Measurements from ENCODE around the gene CTRB1.

The CTRB1 gene

DNA sequence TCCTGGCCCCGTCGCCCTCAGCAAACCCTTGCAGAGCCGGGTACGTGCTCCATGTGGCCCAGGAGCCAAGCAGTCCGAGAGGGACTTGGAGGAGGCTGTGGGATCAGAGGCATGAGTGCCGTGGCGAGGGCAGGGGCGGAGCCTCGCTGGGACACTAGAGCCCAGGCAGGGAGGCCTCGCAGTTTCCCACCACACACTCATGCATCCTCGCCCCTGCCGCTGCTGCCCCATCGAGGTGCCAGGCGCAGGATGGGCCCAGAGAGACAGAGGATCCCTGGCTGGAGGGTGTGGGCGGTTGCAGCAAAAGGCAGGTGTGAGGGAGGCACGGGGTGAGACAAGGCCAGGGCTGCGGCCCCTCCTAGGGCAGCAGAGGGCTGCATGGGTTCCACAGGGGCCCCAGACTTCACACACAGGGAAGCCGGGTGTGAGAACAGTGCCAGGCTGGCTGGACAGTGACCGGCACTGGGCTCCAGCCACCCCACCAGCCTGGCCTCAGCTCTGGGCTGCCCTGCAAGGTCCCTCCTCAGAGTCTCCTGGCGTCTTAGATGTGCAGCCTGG is 25.0 kb downstream of the CTRB1 start:
- DNase-seq, result no peak

DNA sequence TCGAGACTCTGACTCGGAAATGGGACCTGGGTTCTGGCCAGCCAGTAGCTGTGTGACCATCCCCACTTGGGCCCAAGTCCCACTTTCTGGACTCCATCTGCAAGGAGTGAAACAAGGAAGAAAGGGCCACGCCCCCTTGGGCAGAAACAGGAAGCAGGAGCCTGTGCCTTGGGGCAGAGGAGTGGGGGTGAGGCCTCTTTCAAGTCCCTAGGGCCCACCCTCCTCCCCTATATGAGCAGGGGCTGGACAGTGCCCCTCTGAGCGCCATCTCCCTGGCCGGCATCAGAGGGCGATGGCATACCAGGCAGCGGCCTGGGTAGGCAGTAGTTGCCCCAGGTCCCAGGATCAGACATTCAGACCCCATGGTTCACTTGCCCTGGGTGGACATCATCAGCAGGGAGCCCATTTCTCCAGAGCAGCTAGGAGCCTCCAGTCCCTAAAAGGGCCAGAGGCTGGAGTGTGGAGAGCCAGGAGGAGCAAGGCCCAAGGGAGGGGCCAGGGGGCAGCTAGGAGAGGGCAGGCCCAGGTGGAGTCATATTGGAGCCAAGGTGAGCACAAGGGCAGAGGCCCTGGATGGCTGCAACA is 25.5 kb downstream of the CTRB1 start:
- DNase-seq, result no peak

DNA sequence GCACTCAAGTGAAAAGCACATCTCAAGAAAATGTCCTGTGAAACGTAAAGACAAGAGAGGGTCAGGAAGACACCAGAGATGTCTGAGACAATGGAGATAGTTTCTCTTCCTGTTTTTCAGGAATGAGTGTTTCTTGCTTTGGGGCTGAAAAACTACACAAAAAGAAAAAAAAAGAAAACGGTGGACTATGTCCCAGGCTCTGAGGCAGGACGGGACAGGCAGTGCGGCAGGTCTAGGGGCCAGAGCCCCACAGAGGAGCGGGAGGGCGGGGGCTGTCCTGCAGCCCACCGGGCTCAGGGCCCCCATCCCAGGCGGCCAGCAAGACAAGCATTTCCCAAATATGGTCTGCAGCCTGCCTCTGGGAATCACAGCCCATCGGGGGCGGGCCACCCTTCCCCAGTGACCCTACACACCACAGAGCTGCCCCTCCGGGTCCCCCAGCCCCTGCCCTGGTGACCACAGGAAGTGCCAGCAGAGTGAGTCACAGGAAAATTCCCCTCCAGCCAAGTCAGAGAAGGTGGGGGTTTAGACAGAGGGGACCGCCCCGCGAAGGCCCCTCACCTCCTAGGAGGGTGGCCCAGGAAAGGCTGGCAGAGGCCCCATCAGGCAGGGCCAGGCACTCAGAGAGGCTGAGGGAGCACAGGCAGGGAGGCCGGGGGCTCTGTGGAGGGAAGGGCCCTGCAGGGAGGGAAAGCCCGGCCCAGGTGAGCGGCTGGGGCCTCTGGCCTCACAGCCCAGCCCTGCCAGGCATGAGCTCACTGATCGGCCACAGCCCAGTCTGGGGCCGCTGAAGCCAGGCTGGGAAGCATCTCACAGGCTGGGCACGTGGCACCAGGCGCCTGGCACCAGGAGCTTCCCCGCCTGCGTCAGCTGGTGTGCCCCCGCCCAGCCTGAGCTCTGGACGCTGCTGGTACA is 26.3 kb downstream of the CTRB1 start:
- no peak for DNase-seq

DNA sequence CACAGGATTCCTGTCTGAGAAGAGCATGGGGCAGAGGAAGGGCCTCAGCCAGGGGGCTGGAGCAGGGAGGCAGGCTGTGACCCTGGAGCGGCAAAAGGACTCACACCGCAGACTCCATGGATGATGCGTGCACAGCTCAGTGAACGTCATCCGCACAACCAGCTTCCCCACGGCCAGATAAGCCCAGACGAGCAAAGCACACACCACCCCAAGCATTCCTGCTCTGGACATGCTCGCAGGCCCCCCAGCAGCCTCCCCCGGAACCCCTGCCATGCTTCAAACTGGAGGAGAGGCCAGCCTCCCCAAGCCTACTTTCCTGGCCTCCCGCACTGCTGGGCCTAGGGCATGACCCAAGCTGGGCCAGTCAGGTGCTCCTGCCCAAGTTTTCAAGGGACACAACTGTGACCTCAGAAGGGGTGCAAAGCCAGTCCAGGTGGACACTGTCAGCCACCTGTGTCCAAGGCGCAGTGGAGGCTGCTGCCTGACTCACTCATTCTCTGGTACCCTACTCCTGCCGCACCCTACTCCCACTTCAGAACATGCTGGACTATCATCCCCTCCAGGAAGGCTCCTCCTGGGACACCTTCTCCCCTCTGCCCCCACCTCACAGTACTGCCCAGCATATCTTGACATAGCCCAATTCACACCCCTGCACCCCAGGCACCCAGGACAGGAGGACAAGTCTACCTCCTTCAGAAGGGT is 27.9 kb downstream of the CTRB1 start:
- no peak for DNase-seq

DNA sequence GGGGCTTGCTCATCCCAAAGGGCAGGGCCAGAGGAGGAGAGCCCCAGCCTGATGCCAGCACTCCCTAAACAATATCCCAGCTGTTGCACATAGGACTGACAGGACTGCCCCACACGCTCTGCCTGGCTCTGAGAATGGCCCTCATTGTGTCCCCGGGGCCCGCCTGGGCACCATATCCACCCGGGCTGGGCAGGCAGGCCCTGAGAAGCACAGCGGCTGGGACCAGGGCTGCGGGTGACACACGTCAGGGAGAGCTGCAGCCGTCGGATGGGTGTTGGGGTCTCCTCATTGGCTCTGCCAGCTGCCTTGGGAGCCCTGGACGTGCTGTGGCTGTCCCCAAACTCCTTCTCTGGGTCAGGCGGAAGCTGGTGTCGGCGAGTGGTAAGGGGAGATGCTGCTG is 28.5 kb downstream of the CTRB1 start:
- DNase-seq, result no peak

DNA sequence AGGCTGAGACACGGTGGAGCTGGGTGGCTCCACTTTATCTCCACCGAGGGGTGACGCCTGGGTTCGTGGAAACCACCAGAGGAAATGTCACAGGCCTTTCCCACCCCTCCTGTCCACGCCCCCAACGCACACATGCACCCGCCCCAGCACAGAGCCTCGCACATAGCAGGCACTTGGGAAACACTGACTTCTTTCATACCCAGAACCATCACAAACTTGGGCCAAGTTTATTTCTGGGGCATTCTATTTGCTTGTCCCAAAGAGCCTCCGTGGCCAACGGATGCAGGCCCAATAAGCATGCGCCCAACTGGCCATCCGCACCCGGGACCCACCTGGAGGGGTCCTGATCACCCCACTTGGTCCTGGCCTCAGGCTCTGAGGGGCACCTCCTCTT is 29.4 kb downstream of the CTRB1 start:
- no peak for DNase-seq

DNA sequence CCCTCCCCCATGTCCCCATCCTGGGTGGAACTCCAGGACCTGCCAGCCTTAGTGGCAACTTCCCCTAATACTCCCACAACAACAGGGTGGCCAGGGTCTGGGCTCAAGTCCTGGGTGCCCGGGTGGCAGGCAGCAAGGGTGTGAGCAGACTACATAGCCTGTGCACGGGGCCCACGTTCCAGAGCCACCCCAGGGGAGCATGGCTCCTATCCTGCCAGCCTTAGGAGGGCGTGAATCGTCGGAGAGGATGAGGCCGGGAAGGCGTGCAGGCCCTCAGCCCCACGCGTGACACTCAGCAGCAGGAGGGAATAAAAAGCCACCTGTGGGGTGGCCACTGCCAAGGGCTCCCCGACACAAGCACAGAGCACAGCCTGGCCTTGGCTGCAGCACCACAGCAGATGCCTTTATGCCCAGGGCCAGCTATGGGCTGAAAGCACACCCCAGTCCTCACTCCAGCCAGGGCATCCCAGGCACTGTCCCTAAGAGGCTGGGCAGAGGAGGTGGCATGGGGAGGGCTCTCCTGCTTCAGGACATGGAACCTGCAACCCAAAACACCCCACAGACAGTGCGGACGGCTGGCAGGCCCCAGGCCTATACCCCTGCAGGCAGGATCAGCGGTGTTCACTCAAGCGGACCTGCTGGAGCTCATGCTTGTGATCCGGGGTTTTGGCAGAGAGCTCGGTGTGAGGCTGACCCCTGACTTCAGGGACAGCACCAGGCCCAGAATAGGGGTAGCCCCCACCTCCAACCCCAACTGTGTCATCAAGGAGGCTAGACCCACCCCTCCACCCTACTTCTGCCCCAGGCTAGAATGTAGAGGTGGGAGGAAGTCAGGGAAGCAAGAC is 30.0 kb downstream of the CTRB1 start:
- no peak for DNase-seq

DNA sequence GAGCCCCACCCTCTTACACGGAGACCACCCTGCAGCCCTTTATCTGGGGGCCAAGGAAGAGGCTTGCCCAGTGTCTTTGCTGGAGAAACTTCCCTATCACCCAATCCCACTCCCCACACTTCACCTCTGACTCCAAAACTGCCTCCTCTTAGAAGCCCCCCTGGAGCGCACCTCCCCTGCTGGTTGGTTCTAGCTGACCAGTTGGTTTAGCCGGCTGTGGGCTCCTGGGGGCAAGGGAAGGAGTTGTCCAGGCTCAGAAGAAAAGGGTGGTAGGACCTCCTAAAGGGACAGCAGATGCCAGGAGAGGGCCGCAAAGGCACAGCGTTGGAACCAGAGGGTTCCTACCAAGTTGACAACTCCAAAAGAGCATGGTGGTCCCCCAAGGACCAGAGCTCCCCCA is 30.7 kb downstream of the CTRB1 start:
- no peak for DNase-seq

DNA sequence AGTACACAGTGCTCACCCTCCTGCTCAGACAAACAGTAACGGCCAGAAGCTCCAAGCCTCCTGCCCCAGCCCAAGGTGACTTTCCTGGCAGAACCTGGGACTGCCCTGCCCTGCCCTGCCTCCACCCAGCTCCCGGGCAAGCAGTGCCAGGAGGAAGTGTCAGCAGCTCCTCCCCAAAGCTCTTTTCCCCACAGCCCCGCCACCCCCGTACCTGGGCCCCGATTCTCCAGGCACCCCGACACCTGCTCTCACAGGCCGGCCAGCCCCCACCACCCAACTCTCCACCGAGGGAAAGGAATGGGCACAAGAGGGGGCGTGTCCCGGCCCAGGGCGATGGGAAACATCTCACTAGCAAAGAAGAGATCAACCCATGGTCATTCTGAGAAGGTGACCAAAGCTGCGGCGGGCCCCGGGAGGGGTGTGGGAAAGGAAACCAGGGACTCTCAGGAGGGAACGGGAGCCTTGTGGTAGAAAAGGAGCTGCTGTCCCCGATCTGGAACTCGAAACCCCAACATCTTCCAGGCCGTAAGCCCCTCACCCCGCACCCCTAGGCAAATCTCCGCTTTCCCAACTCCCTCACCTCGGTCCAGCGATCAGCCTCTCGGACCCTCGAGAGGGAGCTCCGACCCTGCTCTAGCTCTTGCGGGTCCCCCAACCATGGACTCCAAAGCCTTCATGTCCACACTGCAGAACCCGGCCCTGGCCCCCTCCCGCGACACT is 31.5 kb downstream of the CTRB1 start:
- DNase-seq, result no peak

DNA sequence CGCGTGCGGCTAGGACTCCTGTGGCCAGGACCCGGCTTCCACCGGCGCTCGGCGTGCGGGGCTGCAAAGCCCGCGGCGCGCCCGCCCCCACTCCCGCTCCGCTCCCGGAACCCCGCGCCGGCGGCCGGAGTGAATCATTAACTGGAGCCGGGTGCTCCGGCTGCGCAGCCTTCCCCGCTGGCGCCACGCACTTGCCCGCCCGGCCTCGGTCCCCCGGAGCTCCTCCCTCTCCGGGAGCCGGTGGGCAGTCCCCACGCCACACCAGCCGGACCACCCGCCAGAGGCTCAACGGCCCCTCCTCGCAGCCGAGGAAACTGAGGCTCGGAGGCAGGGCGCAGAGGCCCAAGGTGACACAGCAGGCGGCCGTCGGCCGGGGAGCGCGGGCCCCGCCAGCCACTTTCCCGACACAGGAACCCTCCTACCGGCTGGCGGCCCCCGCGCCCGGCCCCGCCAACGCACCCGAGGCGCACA is 32.1 kb downstream of the CTRB1 start:
- DNase-seq, result no peak

DNA sequence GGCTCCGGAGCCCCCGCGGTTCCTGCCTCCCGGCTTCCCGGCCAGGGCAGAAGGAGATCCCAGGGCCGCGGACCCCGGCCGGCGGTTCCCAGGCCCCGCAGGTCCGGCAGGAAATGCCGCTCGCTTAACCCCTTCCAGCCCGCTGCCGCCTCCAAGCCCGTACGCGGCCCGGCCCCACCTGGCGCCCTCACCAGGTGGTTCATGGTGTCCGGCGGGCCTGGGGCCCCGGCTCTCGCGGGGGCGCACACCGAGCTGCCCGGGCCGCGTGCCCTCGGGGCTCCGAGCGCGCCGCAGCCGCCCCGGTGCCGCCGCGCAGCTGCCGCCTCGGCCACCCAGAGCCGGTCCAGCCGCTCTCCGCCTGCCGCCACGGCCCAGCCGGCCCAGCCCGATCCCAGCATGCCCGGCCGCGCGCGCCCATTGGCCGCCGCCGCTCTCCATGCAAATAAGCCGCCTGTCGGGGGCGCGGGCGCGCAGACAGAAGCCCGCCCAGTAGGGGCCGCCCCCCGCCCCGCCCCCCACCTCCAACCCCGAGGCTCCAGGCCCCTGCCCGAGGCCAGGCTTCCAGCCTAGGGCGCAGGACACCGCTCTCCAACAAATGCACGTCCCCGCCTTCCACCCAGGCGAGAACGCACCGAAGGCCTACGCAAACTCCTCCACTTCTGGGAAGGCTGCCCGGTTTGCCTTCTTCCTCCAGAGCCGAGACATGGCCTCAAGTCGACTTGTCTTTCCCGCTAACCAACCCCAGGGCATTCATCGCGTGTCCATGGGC is 32.7 kb downstream of the CTRB1 start, which contains the start of gene BCAR1:
Gene BCAR1, minus strand, starts transcription at position 345 of the 769 bp plus-strand sequence. Its CDS starts 142 bp downstream, at position 203.
- peak; percentile 33 for DNase-seq

DNA sequence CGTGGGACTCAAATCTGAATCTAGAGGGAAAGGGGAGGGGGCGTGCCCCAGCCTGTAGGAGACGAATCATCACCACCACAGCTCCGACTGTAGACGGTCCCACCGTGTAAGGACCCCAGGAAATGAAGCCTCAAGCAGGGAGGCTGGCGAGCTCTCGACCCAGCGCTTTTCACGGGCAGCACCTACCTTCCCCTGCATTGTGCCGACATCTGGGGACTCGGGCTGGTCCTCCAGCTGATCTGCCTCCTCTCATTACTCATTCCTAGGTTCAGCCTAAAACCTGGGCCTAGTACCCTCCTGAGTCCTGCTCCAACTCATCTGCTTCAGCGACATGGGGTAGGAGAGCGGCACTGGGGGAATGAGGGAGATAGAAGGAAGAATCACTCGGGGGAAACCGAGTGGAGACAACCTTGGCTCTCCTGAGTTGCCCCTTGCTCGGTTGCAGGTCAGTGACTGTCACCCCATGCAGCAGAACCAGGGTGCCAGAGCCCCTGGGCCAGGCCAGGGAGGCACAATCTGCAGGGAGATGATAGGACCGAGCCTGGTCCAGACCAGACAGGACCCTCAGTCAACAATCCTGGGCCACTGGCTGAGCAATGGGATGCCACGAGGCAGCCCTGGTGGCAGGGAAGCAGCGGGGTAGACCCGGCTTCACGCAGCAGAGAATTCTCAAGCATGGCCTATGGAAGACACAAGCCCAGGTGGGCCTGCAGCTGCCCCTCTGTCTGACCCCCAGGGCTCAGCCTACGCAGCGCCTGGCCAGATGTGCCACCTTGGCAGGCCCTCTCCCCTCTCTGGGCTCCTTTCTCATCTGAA is 33.5 kb downstream of the CTRB1 start:
- DNase-seq, result no peak

DNA sequence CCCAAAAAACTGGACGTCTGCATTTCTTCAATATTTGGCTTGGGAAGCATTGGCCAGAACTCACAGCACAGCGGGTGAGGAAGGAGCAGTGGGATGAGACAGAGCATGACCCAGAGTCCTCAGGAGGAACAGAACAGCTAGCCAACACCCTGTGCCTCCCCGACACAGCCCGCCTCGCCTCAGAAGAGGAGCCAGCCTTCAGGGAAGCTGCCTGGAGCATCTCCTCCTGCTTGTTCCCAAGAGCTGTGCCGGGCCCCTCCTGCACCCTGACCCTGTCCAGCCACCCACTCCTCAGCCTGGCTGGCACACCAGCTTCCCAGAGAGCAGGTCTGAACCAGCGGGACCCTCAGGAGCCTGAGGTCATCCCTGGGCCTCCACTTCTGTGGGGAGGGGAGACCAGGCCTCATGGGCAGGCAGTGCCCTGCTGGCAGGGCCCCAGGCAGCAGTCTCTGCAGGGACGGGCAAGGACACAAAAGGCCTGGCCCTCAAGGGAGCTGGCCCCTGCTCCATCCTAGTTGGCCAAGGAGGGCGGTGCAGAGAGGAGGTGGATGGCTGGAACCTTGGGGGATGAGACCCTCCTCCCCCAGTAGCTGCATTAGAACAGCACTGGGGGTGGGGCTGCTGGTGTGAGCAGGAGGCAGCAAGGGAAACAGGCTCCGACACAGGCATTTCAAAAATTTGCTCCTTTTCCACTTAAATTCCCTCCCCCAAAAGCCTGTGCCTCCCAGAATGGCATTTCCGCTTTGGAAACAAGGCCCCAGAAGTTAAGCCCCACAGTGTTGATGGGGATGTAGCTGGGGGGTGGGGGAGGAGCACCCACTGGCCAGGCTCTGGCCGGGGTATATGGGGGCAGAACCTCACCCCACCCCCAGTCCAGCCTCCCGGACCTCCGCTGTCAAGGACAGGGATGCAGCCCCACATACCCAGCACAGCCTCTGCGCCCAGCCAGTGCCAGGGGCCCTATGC is 34.4 kb downstream of the CTRB1 start:
- DNase-seq, result no peak

DNA sequence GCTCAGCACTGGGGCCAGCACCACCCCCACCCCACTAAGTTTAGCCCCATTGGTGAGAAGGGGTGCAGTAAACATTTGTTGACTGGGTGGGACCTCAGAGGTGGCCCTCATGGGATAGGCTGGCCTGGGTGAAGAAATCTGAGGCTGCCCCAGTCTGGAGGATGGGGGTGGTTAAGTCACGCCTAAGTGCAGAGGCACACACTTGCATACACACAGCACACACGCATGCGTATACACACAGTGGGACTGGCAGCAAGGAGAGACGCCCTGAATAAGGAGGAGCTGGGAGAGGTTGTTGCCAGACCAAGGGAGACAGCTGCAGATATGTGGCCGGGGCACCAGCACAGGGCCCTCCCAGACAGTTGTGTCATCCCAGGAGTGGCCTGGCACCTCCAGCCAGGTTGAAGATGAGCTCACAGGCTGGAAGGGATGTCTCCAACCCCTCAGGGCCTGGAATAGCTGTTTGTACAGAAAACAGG is 35.6 kb downstream of the CTRB1 start:
- DNase-seq, result no peak

DNA sequence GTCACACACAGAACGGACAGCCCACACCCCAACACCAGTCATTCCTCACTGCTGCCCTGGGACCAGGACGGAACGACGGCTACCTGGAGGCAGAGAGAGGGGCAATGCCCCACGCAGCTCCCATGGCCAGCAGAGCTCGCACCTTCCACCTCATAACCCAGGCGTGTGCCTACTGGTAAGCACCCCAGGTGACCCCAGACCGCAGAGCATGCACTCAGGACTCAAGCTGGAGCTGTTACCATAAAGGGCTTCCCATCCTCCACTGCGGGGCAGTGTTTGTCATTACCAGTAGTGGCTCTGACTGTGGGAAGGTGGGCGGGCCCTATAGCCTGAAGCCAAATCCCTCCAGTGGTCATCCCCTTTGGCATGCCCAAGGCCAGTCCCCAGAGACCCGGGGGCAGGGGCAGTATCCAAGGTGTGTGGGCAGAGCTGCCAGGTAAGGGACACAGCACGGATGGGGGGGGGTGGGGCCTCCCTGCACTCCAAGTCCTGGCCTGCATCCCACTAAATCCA is 37.3 kb downstream of the CTRB1 start:
- no peak for DNase-seq

DNA sequence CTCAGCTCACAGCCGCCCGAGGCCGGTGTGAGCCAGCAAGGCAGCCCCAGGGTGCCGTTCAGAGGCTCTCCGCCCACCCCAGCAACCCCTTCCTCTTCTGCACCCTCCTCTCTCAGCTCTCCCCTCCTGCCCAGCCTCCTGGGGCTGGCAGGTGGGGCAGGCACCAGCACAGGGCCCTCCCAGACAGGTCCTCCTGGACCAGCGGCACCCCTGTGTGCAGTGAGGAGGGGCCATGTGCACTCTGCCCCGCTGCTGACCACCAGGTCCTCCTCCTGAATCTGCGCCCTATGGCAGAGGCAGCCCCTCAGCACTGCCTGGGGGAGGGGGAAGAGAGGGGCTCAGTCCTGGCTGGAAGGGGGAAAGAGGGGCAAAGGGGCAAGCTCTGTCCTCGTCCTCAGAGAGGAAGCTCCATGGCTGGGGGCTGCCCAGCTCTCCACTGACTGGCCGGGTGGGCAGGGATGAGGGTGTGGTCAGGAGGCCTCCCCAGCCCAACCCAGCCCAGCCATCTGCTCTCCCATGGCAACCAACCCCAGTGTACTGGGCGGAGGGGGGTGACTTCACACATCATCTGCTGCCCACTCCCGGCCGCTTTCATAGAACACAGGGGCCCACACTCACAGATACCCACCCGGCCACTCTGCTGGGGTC is 38.0 kb downstream of the CTRB1 start:
- no peak for DNase-seq

DNA sequence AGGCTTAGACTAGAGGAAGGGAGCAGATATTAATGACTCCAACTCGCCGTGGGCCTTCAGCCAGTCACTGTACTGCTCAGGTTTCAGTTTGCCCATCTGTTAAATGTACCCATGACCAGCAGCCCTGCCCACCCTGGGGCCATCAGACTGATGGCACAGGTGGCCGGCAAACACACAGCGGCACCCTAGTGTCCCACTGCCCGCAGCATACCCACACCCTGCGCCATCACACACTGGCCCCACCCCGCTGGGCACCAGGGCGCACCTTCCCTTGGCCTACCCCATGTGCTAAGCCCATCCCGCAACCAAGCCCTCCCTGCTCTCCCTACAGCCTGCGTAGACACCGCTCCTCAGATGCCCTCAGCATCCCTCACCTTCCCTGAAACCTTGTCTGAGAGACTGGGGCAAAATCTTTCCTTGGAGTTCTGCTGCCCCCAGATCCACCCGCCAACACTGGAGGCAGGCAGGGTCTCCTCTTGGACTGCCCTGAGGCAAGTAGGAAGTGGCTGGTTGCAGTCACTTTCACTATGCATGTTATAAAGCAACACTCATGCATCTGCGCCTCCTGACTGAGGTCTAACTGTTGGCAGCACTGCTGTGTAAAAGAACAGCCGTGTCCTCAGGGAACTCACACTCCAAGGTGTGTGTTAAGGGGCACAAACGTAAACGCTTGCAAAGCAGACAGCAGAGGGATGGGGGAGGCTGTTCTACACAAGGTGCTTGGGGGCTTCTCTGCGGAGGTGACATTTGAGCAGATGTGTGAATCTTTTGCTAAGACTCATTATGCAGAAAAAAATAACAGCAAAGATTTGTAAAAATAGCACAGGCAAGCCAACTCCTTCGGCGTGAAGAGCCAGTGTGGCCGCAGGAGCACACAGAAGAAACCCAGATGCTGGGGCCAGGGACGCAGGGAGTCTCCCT is 39.4 kb downstream of the CTRB1 start:
- DNase-seq, result no peak

Data from SHP77 treated with DMSO at 0.1 percent for 48 hours (cell line).